ENCODE data around the gene SNX18.
"Not testable (repeated sequence)": the region's sequence is repeated elsewhere in the genome, so short reads cannot be mapped to it uniquely, and the experiment has no call there.

The SNX18 gene

DNA sequence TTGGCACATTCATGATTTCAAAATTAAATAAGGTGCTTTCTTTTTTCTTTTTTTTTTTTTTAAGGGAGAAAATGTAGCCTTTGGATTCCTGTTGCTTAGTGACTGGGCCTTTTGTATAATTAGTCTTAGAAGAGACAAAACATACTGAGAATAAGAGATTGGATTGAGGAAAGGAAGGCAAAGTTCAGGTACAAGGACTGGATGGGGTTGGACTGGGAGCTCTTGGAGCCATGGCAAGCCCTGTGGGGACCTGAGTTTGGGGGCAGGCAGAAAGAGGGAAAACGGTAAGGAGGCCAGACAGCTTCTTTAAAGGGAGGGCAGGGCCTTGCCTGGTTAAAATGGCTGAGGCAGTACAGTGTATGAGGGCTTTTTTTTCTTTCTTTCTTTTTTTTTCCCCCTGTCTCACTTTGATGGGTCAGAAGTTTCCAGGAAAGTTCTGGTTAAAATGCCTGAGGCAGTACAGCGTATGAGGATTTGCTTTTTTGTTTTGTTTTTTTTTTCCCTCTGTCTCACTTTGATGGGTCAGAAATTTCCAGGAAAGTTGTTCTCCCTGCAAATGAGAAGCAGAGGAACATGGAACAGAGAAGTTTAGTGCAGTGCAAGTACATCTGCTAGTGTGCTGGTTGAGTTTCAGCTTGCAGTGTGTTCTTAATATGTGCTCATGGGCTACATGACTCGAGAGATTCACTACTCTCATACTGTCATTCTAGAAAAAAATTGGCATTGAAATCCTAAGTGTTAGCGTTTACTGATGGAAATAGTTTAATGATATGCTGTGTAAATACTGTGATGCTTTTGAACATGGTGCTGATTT lies 16.8 kb downstream of the SNX18 start:
- TF ChIP-seq, protein P1, sequence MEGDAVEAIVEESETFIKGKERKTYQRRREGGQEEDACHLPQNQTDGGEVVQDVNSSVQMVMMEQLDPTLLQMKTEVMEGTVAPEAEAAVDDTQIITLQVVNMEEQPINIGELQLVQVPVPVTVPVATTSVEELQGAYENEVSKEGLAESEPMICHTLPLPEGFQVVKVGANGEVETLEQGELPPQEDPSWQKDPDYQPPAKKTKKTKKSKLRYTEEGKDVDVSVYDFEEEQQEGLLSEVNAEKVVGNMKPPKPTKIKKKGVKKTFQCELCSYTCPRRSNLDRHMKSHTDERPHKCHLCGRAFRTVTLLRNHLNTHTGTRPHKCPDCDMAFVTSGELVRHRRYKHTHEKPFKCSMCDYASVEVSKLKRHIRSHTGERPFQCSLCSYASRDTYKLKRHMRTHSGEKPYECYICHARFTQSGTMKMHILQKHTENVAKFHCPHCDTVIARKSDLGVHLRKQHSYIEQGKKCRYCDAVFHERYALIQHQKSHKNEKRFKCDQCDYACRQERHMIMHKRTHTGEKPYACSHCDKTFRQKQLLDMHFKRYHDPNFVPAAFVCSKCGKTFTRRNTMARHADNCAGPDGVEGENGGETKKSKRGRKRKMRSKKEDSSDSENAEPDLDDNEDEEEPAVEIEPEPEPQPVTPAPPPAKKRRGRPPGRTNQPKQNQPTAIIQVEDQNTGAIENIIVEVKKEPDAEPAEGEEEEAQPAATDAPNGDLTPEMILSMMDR (conservative IDR thresholded peaks at IDR 0.05; ENCODE audit: low read depth, low read length), result no peak
- no peak for DNase-seq (ENCODE audit: low read depth)
- H3K4me3 ChIP-seq (ENCODE audit: low read length), result no peak overlapping the region

DNA sequence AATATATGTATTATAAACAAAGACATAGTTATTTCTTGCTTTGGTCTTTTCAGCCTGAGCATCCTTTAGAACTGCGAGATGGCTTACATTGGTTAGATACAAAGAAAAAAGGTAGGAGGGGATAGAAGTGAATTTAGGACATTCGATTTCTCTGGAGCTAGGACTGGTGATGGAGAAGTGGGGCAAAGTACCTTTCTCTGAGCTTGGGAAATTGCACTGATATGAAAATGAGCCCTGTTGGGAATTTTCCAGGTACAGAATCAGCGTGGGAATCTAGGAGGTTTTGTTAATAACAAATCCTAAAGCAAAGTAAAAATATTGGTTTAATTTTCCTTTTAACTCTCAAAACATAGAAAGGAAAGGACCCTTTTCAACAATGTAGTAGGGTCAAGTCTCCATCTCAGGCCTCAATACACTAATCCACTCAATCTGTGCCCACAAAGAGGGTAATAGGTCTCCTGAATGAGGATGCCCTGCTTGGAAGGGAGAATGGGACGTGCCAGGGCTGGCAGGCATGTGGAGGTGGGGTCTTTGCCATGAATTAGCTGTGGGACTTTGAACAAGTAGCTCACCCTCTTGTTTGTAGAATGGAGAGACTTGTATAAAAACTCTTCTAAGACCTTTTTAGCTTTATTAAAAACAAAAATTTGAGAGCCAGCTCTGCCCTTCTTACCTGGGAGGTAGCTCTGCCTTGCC lies 17.7 kb downstream of the SNX18 start:
- TF ChIP-seq, protein P1 (conservative IDR thresholded peaks at IDR 0.05; ENCODE audit: low read depth, low read length), result no peak
- no peak for DNase-seq (ENCODE audit: low read depth)
- no peak overlapping the region for H3K4me3 ChIP-seq (ENCODE audit: low read length)

DNA sequence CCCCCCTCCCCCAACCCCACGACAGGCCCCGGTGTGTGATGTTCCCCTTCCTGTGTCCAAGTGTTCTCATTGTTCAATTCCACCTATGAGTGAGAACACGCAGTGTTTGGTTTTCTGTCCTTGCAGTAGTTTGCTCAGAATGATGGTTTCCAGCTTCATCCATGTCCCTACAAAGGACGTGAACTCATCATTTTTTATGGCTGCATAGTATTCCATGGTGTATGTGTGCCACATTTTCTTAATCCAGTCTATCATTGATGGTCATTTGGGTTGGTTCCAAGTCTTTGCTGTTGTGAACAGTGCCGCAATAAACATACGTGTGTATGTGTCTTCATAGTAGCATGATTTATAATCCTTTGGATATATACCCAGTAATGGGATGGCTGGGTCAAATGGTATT lies 18.8 kb downstream of the SNX18 start:
- H3K4me3 ChIP-seq (ENCODE audit: low read length); DNase-seq (ENCODE audit: low read depth): not testable (repeated sequence)

DNA sequence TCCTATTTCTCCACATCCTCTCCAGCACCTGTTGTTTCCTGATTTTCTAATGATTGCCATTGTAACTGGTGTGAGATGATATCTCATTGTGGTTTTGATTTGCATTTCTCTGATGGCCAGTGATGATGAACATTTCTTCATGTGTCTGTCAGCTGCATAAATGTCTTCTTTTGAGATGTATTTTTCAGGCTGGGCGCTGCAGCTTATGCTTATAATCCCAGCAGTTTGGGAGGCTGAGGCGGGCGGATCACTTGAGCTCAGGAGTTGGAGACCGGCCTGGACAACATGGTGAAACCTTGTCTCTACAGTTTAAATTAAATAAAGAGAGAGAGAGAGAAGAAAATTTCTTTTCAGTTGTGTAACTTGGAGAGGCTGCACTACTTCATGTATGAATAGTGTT lies 19.3 kb downstream of the SNX18 start:
- DNase-seq (ENCODE audit: low read depth); H3K4me3 ChIP-seq (ENCODE audit: low read length): not testable (repeated sequence)

DNA sequence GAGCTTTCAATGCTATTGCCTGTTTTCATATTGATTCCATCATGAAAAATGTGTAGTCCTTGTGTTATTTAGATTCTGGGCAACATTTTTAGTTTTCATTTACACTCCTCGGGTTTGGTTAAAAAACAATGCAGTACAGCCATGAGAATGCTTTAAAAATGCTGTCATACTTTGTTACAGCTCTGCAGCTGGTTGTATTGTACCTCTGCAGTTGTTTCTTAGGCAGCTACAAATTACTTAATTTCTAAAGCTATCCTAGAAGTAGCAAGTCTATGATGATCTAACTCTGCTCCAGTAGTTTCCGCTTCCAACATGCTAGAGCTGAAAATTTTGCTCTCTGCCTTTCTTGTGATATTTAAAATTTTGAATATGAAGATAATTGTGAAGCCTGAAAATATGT lies 20.2 kb downstream of the SNX18 start:
- H3K4me3 ChIP-seq (ENCODE audit: low read length), result no peak overlapping the region
- TF ChIP-seq, protein P1 (conservative IDR thresholded peaks at IDR 0.05; ENCODE audit: low read depth, low read length), result no peak
- no peak for DNase-seq (ENCODE audit: low read depth)

DNA sequence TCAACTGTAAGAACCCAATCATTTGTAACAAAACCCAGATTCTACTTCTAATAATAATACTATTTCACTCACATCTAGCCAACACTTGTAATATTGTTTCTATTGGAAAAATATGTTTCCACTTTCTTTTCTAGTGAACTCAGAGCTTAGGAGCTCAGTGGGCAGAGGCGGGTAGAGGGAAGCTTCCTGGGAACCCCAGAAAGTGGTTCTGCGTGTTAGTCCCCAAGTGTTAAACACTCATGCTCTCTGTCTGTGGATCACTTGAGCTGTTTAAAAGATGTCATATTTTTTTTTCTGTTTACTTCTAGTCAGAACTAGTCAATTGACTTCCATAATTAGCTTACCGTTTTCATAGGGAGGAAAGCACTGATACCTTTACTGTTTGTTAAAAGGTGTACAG lies 20.6 kb downstream of the SNX18 start:
- DNase-seq (ENCODE audit: low read depth), result no peak
- TF ChIP-seq, protein P1 (conservative IDR thresholded peaks at IDR 0.05; ENCODE audit: low read depth, low read length), result no peak
- H3K4me3 ChIP-seq (ENCODE audit: low read length), result no peak overlapping the region

DNA sequence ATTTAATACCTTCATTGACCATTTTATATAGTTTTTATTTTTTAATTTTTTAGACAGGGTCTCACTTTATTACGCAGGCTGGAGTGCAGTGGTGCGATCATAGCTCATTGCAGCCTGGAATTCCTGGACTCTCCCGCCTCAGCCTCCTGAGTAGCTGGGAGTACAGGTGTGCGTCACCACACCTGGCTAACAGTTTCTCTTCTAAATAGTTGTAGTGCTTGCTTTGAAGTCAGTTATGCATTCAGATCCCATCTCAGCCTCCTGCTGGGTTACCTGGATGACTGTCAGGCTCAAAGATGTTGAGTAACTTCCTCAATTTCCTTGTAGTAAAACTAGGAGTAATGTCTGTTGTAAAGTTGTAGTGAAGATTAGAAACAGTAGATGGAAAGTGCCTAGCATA lies 21.4 kb downstream of the SNX18 start:
- no peak overlapping the region for H3K4me3 ChIP-seq (ENCODE audit: low read length)
- no peak for DNase-seq (ENCODE audit: low read depth)
- TF ChIP-seq, protein P1 (conservative IDR thresholded peaks at IDR 0.05; ENCODE audit: low read depth, low read length), result no peak

DNA sequence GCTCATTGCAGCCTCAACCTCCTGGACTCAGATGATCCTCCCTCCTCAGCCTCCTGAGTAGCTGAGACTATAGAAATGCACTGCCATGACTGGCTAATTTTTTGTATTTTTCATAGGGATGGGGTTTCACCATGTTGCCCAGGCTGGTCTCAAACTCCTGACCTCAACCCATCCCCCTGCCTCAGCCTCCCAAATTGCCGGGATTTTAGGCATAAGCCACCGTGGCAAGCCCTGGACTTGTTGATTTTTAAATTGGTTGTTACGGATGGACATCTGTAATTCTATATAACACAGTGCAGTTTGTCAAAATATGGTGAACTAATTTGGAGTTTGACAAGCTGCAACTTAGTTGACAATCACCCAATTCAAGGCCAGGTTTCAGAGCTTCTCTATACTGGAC lies 22.7 kb downstream of the SNX18 start:
- no peak for DNase-seq (ENCODE audit: low read depth)
- TF ChIP-seq, protein P1 (conservative IDR thresholded peaks at IDR 0.05; ENCODE audit: low read depth, low read length), result no peak

More for the DNA sequence above, 22.7 kb downstream of the SNX18 start:
- no peak overlapping the region for H3K4me3 ChIP-seq (ENCODE audit: low read length)
